Hematopoietic multipotent progenitor cell treated with erythropoietin and hydrocortisone succinate and interleukin-3 and kit ligand, for 4 days (in vitro differentiated cells): Measurements from ENCODE around the gene NPAS1.
"Not testable (repeated sequence)": the region's sequence is repeated elsewhere in the genome, so short reads cannot be mapped to it uniquely, and the experiment has no call there.

ENCODE experiments used
- DNase-seq: peaks from one replicate; pipeline ENCODE4 v3.0.0-alpha.2; 2015

NPAS1 gene

DNA sequence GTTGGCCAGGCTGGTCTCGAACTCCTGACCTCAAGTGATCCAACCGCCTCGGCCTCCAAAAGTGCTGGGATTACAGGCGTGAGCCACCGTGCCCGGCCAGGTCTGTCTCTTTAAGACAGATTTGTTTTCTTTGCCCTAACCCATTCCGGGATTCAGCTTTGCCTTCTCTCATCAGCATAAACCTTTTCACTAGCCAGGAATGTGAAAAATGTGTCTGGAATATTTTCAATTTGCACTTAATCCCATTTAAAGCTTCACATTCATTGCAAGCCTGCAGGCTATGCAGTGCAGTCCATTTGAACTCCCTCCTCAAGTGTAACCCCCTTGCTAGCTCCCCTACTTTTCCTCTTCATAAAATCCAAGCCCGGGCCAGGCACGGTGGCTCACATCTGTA lies 29.7 kb downstream of the NPAS1 start:
- DNase-seq, result no peak

DNA sequence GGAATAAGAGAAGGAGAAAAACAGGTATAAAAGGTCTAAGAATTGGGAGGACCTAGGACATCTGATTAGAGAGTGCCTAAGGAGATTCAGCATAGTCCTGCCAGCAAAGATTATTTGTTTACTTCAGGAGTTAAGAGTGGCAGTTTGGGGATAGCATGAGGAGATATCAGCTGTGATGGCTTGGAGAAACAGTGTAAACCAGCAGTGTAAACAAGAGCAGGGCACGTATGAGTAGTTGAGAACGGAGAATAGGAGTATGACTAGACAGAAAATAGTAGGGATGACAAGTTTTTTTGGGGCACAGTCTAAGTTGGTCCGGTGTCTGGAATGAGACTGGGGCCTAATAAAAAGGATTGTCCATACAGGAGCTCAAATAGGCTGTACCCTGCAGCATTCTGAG lies 30.9 kb downstream of the NPAS1 start:
- DNase-seq, result not testable (repeated sequence)

DNA sequence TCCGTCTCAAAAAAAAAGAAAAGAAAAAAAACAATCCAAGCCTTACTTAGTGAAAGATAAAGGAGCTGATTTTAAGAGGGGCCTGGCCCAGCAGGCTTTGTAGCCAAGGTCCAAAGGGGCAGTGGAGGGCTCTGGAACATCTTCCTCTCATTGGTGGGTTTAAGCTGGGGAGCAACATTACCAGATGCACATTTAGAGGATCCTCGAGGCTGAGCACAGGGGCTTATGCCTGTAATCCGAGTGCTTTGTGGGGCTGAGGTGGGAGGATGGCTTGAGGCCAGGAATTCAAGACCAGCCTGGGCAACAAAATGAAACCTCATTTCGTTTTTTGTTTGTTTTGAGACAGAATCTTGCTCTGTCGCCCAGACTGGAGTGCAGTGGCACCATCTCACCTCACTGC lies 36.8 kb downstream of the NPAS1 start:
- no peak for DNase-seq

DNA sequence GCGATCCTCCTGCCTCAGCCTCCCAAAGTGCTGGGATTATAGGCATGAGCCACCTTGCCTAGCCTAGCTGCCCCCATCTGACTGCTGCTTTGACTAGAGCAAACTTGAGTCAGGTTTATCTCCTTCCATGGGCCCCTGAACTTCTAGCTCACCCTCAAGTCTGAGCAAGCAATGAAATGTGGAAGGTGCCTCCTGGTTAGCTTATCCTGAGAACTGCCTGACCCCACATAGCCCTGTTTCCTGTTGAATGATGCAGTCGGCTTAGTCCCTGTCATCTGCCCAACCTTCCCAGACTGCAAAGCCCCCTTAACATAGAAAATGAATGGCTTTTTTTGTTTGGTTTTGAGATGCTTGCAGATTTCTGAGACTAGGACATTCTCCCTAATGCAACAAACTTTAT lies 37.7 kb downstream of the NPAS1 start:
- DNase-seq, result no peak

DNA sequence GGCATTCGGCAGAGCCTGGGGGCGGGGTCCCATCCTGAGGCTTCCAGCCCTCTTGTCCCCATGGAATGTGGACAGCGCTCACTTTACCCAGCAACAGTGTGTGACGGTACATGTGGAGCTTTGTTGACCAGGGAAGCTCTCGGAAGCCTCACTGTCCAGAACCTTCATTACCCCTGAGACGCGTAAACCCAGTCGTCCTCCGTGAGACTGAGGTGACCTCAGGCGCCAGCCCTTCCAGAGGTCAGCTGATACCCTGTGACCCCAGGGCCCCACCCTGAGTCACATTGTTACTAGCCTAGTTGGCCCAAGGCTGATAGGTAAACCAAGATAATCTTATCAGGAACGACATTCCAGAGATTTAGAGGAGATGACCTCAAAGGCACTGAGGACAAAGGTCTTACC lies 39.0 kb downstream of the NPAS1 start:
- DNase-seq, result no peak

DNA sequence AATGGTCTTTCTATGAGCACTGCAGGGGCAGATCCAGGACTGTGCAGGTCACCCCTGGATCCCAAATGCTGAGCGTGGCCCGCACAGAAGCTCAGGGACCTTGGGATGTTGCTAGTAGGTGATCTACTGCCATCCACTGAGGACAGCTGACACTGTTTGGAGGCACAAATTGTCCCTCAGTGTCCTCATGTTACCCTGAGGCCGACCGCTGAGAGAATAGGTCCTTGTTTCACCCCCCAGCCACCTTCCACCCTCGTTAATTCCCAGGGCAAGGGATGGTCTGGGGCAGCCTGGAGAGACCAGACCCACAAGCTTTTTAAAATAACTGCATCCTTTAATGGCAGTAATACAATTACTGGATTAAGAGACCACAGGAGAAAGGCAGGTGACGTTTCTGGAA lies 44.2 kb downstream of the NPAS1 start:
- DNase-seq, result no peak

DNA sequence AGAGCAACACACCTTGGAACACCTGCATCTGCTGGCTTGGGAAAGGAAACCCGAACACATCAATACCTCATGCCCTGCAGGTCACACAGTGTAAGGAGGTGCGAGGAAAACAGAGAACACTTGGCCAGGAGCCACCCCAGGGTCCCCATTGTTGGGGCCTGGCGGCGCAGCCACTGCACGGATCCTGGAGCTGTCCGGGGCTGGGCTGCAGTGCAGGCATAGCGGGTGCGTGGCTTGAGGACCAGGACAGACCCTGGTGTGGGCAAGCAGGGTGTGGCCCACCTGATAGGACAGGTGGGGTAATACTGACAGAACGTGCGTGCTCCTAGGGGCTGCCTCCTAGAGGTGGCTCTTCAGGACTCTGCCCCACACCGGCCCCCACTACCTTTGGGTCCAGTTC lies 45.6 kb downstream of the NPAS1 start:
- no peak for DNase-seq

DNA sequence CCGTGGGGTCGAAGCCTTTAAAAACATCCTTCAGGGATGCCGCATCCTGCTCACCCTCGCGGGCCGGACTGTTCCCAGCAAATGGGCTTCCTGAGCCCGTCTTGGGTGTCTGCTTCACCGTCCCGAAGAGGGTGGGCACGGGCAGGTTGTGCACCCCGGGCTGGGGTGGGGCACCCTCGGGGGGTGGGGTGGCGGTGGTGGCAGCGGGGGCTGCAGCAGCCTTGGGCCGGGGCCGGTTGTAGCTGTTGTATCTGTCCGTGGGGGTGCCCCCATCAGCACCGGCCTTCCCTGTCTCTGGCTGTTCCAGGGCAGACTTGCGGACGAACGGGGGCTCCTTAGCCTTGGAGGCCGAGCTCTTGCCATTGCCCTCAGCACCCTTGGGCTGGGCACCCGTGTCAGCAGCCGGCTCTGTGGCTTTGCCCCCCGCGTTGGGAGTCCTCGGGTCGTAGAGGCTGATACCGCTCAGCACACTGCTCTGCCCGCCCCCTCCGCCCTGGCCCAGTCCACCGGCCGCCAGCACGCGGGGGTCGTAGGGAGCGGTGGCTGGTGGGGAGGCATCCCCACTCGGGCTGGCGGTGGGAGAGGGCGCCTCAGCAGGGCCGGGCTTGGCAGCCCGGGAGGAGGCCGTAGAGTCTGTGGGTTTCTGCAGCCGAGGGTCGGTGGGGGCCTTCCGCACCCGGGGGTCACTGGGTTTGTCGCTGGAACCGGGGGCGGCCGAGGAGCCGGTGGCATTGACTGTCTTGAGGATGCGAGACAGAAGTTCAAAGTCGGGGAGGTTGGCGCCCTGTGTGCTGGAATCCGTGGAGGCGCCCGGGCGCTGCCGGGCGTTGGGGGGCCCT lies 47.0 kb downstream of the NPAS1 start:
- no peak for DNase-seq

DNA sequence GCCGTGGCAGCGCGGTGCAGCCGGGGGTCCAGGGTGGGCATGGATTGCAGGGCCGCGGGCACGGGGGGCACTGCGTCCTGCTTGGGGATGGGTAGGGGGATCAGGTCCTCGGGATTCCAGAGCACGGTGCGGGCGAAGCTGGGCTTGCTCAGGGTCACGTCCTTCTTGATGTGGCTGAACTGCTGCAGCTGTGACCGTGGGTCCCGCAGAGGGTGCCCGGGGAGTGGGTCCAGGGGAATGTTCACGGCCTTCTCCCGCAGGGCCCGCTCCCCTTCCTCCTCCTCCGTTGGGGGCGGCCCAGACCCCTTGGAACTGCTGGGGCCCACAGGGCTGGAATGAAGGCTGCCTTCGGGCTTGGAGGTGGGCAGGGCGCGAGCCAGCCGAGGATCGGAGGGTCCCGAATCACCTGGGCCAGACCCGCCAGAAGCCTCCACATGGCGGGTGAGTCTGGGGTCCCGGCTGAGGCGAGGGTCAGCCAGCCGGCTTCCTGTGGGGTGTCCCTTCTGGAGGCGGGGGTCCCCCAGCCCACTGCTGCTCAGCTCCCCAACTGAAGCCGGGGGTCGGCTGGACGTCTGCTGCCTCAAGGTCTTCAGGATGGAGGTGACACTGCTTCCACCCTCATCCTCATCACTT lies 47.7 kb downstream of the NPAS1 start:
- DNase-seq, result no peak

DNA sequence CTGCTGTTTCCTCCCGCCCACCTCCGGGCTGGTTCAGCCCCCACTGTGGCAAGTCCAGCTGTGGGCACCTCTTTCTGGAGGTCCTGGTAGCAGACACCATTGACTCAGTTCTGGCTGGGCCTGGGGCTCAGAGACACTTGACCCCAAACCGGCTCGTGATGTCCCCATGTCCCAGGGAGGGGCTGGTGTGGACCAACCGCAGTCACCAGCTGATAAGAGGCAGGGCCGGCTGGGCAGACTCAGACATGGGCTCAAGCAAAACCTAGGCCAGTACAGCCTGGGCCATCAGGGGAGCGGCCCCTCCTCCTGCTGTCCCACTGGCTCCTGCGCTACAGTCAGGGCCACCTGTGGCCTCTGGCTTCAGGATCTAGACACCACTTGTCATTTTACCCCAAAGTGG lies 48.6 kb downstream of the NPAS1 start:
- DNase-seq, result no peak

DNA sequence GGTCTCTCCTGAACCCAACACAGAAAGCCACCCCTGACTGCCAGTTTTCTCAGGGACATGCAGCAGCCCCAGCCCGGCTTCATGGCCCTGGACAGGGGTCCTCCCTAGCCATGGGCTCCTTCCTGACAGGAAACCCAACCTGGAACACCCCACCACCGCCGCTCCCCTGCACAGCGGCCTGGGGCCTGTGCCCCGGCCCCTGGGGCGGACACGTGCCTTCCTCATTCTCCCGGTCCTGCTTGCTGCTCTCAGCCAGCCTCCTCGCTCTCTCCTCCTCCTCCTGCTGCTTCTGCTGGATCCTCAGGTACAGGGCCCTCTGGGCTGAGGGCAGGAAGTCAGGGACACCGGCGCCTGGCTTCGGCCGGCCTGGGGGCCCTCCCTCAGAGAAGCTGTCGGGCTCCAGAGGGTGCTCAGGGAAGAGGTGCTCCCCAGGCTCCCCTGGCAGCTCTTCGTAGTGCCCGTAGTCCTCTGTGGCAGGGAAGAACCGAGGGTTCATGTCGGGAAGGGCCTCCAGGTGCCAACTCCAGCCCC lies 49.3 kb downstream of the NPAS1 start:
- DNase-seq, result no peak

DNA sequence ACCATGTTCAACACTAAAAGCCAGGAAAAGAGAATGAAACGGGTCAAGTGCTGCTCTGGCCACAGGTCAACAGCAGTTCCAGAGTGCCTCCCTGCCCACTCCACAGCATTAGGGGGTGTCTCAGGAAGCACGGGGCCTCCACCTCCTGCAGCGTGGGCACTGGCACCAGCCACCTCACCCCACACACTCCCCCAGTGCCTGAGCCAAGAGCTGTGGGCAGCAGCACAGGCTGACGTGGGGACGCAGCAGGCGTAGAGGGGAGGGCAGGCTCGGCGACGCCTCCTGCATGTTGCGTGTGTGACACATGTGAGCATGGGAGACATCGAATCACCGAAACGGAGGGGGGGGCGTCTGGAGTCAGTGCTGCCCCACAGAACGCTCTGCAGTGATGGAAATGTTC lies 50.2 kb downstream of the NPAS1 start:
- no peak for DNase-seq

DNA sequence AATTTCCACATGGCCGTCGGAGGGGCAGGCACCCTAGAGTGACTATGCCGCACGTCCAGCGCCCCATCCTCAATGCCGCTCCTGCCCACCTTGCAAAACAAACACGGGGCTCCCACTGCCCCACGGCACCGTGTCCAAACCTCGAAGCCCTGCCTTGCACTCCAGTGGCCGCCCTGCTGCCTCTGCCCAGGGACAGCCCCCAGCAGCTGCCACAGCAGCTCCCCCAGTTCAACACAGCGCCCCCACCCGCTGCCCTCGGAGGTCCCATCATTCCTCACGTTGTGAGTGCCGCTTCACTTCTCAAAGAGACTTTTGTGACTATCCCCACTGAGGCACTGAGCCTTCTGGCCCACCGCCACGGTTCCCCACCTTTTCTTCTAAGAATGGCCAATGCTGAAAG lies 51.1 kb downstream of the NPAS1 start:
- DNase-seq, result no peak

DNA sequence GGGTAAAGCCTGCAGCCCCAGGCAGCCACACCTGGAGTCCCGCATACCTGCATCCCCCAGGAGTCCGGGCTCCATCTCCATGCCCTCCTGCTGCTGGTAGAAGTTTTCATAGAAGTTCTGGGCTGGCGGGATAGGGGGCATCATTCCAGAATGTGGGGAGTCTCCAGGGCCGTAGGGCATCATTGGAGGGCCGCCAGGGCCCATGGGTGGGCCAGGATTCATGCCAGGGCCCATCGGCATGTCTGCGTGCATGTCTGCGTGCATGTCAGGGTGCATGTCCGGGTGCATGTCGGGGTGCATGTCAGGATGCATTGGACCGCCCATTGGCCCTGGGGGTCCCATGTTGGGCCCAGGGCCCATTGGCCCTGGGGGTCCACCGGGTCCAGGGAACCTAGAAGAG lies 52.1 kb downstream of the NPAS1 start:
- DNase-seq, result no peak

DNA sequence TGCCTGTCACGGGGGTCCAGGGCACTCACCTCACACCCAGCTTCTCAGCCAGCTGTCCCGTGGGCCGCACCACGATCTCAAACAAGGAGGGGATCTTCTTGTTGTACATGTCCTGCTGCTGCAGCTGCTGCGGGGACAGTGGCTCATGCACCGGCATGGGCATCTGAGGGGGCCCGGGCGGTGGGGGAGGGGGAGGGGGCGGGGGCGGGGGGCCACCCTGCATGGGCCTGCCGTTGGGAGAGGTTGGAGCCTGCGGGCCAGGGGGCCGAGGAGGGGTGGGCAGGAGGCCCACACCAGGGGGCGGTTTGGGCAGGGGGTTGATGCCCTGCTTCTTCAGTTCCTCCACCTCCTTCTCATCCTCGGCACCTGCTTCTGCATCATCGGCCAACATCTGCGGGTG lies 52.7 kb downstream of the NPAS1 start:
- DNase-seq, result no peak

DNA sequence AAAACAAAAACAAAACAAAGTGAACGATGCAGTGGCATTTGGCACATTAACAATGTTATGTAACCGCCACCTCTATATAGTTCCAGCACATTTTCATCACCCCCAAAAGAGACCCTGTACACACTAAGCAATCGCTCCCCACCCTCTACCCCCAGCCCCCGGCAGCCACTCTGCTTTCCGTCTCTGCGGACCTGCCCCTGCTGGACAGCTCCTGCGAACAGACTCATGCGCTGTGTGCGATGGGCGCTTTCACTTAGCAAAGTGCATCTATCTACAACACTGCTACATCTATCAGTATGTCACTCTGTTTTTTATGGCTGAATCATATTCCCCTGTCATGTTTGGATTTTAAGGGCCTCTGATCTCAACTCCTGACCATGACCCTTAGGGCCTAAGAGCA lies 53.9 kb downstream of the NPAS1 start:
- no peak for DNase-seq

DNA sequence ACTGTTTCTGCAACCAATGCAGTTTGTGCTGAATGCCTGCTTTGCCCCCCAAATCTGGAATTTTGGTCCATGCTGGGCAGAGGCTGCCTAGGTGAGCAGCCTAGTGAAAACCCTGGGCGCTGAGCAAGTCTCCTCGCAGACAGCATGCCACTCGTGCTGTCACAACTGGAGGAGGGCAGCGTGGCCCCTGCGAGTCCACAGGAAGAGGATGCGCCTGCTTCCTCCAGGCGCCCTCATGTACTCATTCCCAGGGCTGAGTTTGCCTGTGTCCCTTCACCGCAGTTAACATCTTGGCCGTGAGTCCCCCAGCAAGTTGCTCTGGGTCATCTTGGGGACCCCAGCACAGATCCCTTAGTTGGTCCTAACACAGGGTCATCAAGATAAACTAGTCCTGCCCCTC lies 55.0 kb downstream of the NPAS1 start:
- peak; percentile 47 for DNase-seq

DNA sequence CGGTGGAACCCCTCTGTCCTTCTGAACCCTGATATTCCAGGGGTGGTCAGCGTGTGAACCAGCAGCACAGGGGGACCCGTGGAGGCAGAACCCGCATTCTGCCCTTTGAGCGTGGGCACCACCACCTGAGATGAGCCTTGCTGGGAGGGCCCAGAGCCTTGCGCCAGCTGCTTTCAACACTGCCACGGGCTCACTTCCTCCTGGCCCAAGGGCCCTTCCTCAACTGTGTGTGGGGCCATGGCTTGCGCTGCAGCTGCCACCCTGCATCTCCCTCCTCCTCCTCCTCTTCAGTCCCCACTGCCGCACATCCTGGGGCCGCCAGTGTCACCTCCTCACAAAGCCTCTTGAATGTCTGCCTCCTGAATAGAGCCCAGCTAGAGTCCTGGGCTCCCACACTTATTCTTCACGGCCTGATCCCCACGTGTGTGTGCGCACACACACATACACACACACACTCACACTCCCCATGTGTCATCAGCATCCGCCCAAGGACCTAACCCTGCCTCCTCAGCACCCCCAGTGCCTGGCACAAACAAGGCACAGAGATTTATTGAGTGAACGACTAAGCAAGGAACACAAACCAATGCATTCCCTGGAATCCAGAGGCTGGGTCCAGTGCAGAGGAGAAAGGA lies 55.7 kb downstream of the NPAS1 start:
- DNase-seq, result peak; percentile 67

DNA sequence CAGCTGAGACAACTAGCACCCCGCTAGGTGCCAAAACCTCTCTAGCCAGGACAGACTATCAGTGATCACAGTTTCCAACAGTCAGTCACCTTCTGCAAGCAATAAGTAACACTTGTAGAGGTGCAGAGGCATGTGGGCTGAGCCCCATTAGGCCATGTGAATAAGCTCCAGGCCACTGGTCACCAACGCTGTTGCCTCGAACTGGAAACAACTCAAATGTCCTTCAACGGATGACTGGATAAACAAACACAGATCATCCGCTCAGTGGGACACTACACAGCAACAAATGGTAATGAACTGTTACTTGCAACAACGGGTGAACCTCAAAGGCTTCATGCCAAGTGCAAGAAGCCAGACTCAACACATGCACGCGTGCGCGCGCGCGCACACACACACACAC lies 56.3 kb downstream of the NPAS1 start:
- DNase-seq, result no peak

DNA sequence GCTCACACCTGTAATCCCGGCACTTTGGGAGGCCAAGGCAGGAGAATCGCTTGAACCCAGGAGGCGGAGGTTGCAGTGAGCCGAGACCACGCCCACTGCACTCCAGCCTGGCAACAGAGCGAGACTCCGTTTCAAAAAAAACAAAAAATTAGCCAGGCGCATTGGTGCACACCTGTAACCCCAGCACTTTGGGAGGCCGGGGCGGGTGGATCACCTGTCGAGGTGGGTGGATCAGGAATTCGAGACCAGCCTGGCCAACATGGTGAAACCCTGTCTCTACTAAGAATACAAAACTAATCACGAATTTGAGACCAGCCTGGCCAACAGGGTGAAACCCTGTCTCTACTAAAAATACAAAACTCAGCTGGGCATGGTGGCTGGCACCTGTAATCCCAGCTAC lies 58.7 kb downstream of the NPAS1 start:
- not testable (repeated sequence) for DNase-seq

DNA sequence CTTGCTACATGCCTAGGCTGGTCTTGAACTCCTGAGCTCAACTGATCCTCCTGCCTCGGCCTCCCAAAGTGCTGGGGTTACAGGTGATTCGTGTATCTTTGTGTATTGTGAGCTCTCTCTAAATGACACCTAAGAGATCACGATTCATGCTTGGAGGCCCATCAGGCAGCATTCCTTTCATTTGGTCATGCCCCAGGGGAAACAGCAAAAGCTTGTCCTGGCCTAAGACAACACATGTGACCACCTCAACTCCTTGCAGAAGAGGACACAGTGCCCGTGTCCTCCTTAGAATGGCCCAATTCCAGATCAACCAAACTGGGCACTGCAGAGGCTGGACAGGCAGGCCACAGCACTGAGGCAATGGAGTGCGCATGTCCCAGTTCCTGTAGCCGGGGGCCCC lies 61.5 kb downstream of the NPAS1 start:
- no peak for DNase-seq

DNA sequence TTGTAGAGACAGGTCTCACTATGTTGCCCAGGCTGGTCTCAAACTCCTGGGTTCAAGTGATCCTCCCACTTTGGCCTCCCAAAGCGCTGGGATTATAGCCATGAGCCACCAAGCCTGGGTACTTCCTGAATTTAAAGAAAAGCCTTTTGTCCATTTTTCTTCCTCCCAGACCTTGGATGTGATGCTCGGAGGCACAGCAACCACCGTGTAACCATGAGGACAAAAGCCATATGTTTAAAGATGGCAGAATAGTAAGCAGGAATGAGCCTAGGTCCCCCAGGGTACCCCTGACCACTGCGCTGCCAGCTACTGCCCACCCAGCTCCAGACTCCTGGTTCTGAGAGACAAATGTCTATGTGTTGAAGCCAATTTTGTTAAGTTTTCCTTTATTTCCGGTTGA lies 62.9 kb downstream of the NPAS1 start:
- no peak for DNase-seq

DNA sequence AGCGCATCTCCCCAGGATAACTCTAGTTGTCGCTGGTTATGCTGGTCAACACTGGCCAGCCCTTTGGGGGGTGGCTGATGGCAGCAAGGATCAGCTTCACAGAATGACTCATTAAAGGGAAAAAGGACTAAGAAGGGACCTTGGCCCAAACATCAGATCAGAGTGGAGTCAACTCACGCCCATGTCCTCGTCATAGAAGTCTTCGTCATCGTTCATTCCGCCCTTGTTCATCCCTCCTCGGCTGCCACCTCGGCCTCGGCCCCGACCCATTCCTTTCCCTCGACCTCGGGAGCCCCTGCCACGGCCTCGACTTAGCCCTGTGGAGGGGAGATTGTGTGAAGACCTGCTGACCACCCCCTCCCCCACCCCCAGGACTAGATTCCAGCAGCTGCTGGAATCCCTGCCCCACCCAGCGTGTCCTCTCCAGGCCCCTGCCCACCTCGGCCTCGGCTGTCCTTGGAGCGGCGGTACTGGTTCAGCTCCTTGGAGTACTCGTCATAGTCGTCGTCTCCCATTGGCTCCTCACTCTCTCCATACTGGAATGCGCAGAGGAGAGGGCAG lies 65.3 kb downstream of the NPAS1 start:
- DNase-seq, result no peak

DNA sequence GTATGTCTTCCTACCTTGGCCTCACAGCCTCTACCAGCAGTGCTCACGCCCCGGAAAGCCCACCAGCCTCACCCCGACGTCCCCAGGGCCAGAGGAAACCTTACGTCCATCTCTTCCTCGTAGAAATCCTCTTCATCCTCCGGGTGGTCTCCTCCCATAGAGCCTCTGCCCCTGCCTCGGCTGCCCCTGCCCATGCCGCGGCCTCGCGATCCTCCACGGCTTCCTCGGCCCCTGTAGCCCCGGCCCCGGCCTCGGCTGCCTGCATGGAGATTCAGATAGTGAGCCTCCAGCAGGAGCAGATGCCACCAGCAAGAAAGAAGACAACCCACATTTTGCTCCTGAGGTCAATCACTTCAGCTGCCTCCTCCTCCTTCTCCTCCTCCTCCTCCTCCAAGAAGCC lies 66.6 kb downstream of the NPAS1 start:
- no peak for DNase-seq
